GM12872 (cell line): ENCODE results near the gene MAEL.

ENCODE experiments used
- CTCF ChIP-seq: IDR thresholded peaks from 3 replicates; pipeline ENCODE4 v1.5.1; 2011; ENCODE audit warnings: low read depth, mild to moderate bottlenecking, low read length, moderate library complexity; ENCODE audit not compliant: insufficient read depth

The MAEL gene

GRCh38 chr1:166980818-166981217, 8.3 kb upstream of the MAEL start:
- TF ChIP-seq CTCF = no peak

- no peak for TF ChIP-seq CTCF
Observed at GRCh38 chr1:166981589-166981988, 7.5 kb upstream of the MAEL start.

GRCh38 chr1:166999075-166999474, 10.0 kb downstream of the MAEL start:
- no peak for TF ChIP-seq CTCF

GRCh38 chr1:166999500-167000055, 10.5 kb downstream of the MAEL start:
- no peak for TF ChIP-seq CTCF

GRCh38 chr1:167000546-167000945, 11.5 kb downstream of the MAEL start:
- TF ChIP-seq CTCF = no peak

GRCh38 chr1:167002354-167002753, 13.3 kb downstream of the MAEL start:
- TF ChIP-seq CTCF = no peak

- TF ChIP-seq CTCF = no peak
Observed at GRCh38 chr1:167003711-167004110, 14.6 kb downstream of the MAEL start.
